Uterus (tissue), 2 donors: ENCODE measurements around the gene ITGB3BP.

Experiments
- POLR2A ChIP-seq, 2 donors: fragments of 450-650 bp; IDR thresholded peaks; one replicate each; pipeline ENCODE4 v1.6.1; 2016; ENCODE audit warnings: antibody characterized with exemption in 2 of 2, mild to moderate bottlenecking in 1 of 2, moderate library complexity in 1 of 2
- TF ChIP-seq, protein P1 (sequence below), 4 experiments: fragments of 200-600 bp in 2 of 4; fragments of 450-650 bp in 2 of 4; sonication (generic) in 2 of 4; IDR thresholded peaks; one replicate each; pipeline ENCODE4 v1.5.1; 2016 to 2019; ENCODE audit warnings: antibody characterized with exemption in 4 of 4, mild to moderate bottlenecking in 2 of 4, moderate library complexity in 1 of 4

- TF ChIP-seq, protein P1, sequence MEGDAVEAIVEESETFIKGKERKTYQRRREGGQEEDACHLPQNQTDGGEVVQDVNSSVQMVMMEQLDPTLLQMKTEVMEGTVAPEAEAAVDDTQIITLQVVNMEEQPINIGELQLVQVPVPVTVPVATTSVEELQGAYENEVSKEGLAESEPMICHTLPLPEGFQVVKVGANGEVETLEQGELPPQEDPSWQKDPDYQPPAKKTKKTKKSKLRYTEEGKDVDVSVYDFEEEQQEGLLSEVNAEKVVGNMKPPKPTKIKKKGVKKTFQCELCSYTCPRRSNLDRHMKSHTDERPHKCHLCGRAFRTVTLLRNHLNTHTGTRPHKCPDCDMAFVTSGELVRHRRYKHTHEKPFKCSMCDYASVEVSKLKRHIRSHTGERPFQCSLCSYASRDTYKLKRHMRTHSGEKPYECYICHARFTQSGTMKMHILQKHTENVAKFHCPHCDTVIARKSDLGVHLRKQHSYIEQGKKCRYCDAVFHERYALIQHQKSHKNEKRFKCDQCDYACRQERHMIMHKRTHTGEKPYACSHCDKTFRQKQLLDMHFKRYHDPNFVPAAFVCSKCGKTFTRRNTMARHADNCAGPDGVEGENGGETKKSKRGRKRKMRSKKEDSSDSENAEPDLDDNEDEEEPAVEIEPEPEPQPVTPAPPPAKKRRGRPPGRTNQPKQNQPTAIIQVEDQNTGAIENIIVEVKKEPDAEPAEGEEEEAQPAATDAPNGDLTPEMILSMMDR (IDR thresholded peaks at IDR 0.05), result no peak
- TF ChIP-seq POLR2A (IDR thresholded peaks at IDR 0.05), result no peak
Observed at GRCh38 chr1:63461661-63462230, 61.3 kb downstream of the ITGB3BP start.
